CD14-positive monocyte (primary cell): Measurements from ENCODE around the gene DBN1. TPM values are rescaled to one million over a fixed set of nuclear protein-coding genes. Genes with fewer than 3 reads are reported as not detected.

Experiments
- DNase-seq, 3 donors: peaks; one replicate each; pipeline ENCODE4 v3.0.0-alpha.2; 2011 to 2022
- H2AFZ ChIP-seq: 2 replicates; pipeline ENCODE4 v1.6.0; 2012; ENCODE audit warnings: mild to moderate bottlenecking, low read depth, low read length, inconsistent platforms; ENCODE audit not compliant: insufficient read depth, poor library complexity, severe bottlenecking
- H3K27ac ChIP-seq, 2 donors: 1 replicate in 1 of 2; 2 replicates in 1 of 2; pipeline ENCODE4 v1.5.1; 2012 to 2013; ENCODE audit warnings: low read length in 2 of 2, control low read depth in 1 of 2, inconsistent platforms in 1 of 2, low read depth in 1 of 2, mild to moderate bottlenecking in 1 of 2
- H3K27me3 ChIP-seq, 2 donors: one replicate each; pipeline versions ENCODE4 v1.6.0 to v1.6.1; 2011 to 2013; ENCODE audit warnings: low read length in 2 of 2; ENCODE audit not compliant: control insufficient read depth in 2 of 2, insufficient read depth in 2 of 2
- H3K36me3 ChIP-seq, 2 donors: replicated peaks in 1 of 2; 1 replicate in 1 of 2; 2 replicates in 1 of 2; pipeline versions ENCODE4 v1.5.1 to v1.6.1; 2012 to 2013; ENCODE audit warnings: low read length in 2 of 2, control low read depth in 1 of 2, inconsistent platforms in 1 of 2, mild to moderate bottlenecking in 1 of 2; ENCODE audit not compliant: insufficient read depth in 2 of 2, control insufficient read depth in 1 of 2
- H3K4me1 ChIP-seq, 2 donors: 1 replicate in 1 of 2; 2 replicates in 1 of 2; pipeline versions ENCODE4 v1.5.1 to v1.6.1; 2012 to 2013; ENCODE audit warnings: low read length in 2 of 2, control low read depth in 1 of 2, inconsistent platforms in 1 of 2, mild to moderate bottlenecking in 1 of 2, moderate library complexity in 1 of 2; ENCODE audit not compliant: insufficient read depth in 2 of 2, control insufficient read depth in 1 of 2
- H3K4me2 ChIP-seq: replicated peaks from 2 replicates; pipeline ENCODE3; 2012; ENCODE audit warnings: low read length, moderate library complexity, mild to moderate bottlenecking; ENCODE audit not compliant: poor library complexity, severe bottlenecking; ENCODE audit errors: extremely low read depth
- H3K4me3 ChIP-seq, 3 experiments: fragments of 200-600 bp in 1 of 3; sonication (generic) in 1 of 3; replicated peaks in 1 of 3; 1 replicate in 2 of 3; 2 replicates in 1 of 3; pipeline ENCODE4 v1.5.1; 2011 to 2013; ENCODE audit warnings: low read length in 3 of 3, mild to moderate bottlenecking in 3 of 3, control low read depth in 2 of 3, low read depth in 2 of 3, inconsistent platforms in 1 of 3, moderate library complexity in 1 of 3
- H3K79me2 ChIP-seq: 2 replicates; pipeline ENCODE4 v1.6.0; 2012; ENCODE audit warnings: mild to moderate bottlenecking, control low read depth, inconsistent platforms, low read length, moderate library complexity; ENCODE audit not compliant: insufficient read depth
- H3K9ac ChIP-seq: 2 replicates; pipeline ENCODE4 v1.6.0; 2017; ENCODE audit warnings: low read length, mild to moderate bottlenecking; ENCODE audit not compliant: insufficient read depth, poor library complexity, severe bottlenecking
- H3K9me3 ChIP-seq, 2 donors: replicated peaks in 1 of 2; 1 replicate in 1 of 2; 2 replicates in 1 of 2; pipeline versions ENCODE4 v1.5.1 to v1.6.1; 2012 to 2013; ENCODE audit warnings: low read length in 2 of 2, control low read depth in 1 of 2; ENCODE audit not compliant: control insufficient read depth in 1 of 2, insufficient read depth in 1 of 2
- H4K20me1 ChIP-seq: 2 replicates; pipeline ENCODE4 v1.6.0; 2012; ENCODE audit warnings: mild to moderate bottlenecking, low read length, control low read depth, moderate library complexity; ENCODE audit not compliant: insufficient read depth
- H3K27ac Mint-ChIP-seq, 7 donors: one replicate each; pipeline ENCODE4 v1.8.0; 2020; ENCODE audit warnings: mild to moderate bottlenecking in 7 of 7, mixed read lengths in 7 of 7, moderate library complexity in 6 of 7, inconsistent platforms in 2 of 7
- H3K27me3 Mint-ChIP-seq, 3 donors: one replicate each; pipeline ENCODE4 v1.8.0; 2021 to 2022; ENCODE audit warnings: low read depth in 3 of 3, mild to moderate bottlenecking in 3 of 3, mixed read lengths in 3 of 3, moderate library complexity in 3 of 3, inconsistent platforms in 1 of 3
- H3K36me3 Mint-ChIP-seq, 2 donors: one replicate each; pipeline ENCODE4 v1.8.0; 2020; ENCODE audit warnings: mixed read lengths in 2 of 2, inconsistent platforms in 1 of 2, mild to moderate bottlenecking in 1 of 2
- H3K4me1 Mint-ChIP-seq: one replicate; pipeline ENCODE4 v1.8.0; 2020; ENCODE audit warnings: mild to moderate bottlenecking, mixed read lengths
- H3K4me3 Mint-ChIP-seq, 2 donors: one replicate each; pipeline ENCODE4 v1.8.0; 2020; ENCODE audit warnings: mild to moderate bottlenecking in 2 of 2, mixed read lengths in 2 of 2, moderate library complexity in 1 of 2
- H3K9me3 Mint-ChIP-seq, 7 donors: one replicate each; pipeline ENCODE4 v1.8.0; 2020 to 2022; ENCODE audit warnings: mixed read lengths in 7 of 7, mild to moderate bottlenecking in 6 of 7, moderate library complexity in 6 of 7, inconsistent platforms in 2 of 7
- CTCF ChIP-seq: fragments of 200-600 bp; IDR thresholded peaks from one replicate; pipeline ENCODE4 v1.8.0; 2022; ENCODE audit warnings: antibody characterized with exemption, mild to moderate bottlenecking
- WGBS: methylation state at CpG from one replicate; pipeline ENCODE4 v1.1.5; 2013; ENCODE audit warnings: missing lambda C conversion rate; ENCODE audit not compliant: insufficient coverage; 5-methylcytosine and 5-hydroxymethylcytosine counted together
- intact Hi-C, 2 donors: fragments of 100-400 bp; cut with micrococcal nuclease; formaldehyde crosslinking; loops; one replicate each; pipeline versions ENCODE4 v1.15.0 to v1.15.1; 2023
- polyA plus RNA-seq, 3 donors: library from polyadenylated mRNA; depleted of rRNA in 1 of 3; unstranded in 2 of 3; stranded (reverse) in 1 of 3; fragments of 300-500 nt in 2 of 3; fragments of >200 nt in 1 of 3; fragmentation: Illumina TruSeq in 2 of 3; gene quantifications; 1 replicate in 2 of 3; 2 replicates in 1 of 3; pipeline ENCODE4 v1.2.3, GENCODE V29; 2012 to 2021

The DBN1 gene
- polyA plus RNA-seq, 3 donors: 0.71 to 1.6 (median 0.73) TPM

GRCh38 chr5:177493795-177494345 is 20.4 kb upstream of the DBN1 start:
- WGBS: 83% methylated on average over 1 of the region's 5 CpGs
- Mint-ChIP-seq H3K27me3 (peaks cover 6 to 16% (median 10%) of the 10 kb centered on the region in 3 donors), H3K9me3 (peaks cover 0 to 2% (median 0%) of the 10 kb centered on the region in 7 donors), H3K4me1 (peaks cover 64% of the 10 kb centered on the region), H3K36me3 (peaks cover 34 to 47% of the 10 kb centered on the region in 2 donors), H3K27ac (peak overlapping the region; percentile 97 to 99 (median 98)), H3K4me3 (peak overlapping the region; percentile 57 to 72)
- DNase-seq: peak in 2 of 3 donors; percentile 84 to 87
- Histone ChIP-seq H3K27me3 (peaks cover 0 to 7% of the 10 kb centered on the region in 2 donors), H4K20me1 (peaks cover 25% of the 10 kb centered on the region), H3K4me3 (peak overlapping the region in 1 of 3 experiments; percentile 84), H3K9ac (peak overlapping the region; percentile 81), H3K4me2 (peak overlapping the region; percentile 94), H2AFZ (no peak overlapping the region), H3K9me3 (no peaks in the 10 kb centered on the region), H3K36me3 (peaks cover 22 to 37% of the 10 kb centered on the region in 2 donors), H3K27ac (peak overlapping the region; percentile 96 to 98), H3K4me1 (peaks cover 66 to 75% of the 10 kb centered on the region in 2 donors), H3K79me2 (peaks cover 34% of the 10 kb centered on the region)
- intact Hi-C loops: loop anchor here in 1 of 2 donors (2.0 to 10.0 kb wide), 4 partner anchors 15 to 67 kb away; partner anchors contain the start of genes DOK3 and GRK6
- no peak for TF ChIP-seq CTCF

- H3K27ac ChIP-seq: peak overlapping the region; percentile 96 to 98
- H3K9me3 ChIP-seq: no peaks in the 10 kb centered on the region
- H3K9ac ChIP-seq: peak overlapping the region; percentile 81
- H3K4me1 Mint-ChIP-seq: peaks cover 53% of the 10 kb centered on the region
- peaks cover 0 to 2% (median 0%) of the 10 kb centered on the region in 7 donors for H3K9me3 Mint-ChIP-seq
- no peak for TF ChIP-seq CTCF
- no peaks in the 10 kb centered on the region for H3K27me3 ChIP-seq
- H3K4me3 Mint-ChIP-seq: peak overlapping the region in 1 of 2 donors; percentile 41
- peak overlapping the region; percentile 97 to 99 (median 98) for H3K27ac Mint-ChIP-seq
- peaks cover 44 to 57% of the 10 kb centered on the region in 2 donors for H3K36me3 Mint-ChIP-seq
- H3K36me3 ChIP-seq: peaks cover 32 to 47% of the 10 kb centered on the region in 2 donors
- H3K4me1 ChIP-seq: peaks cover 57 to 64% of the 10 kb centered on the region in 2 donors
- H3K27me3 Mint-ChIP-seq: peaks cover 0 to 7% (median 4%) of the 10 kb centered on the region in 3 donors
- H2AFZ ChIP-seq: no peak overlapping the region
- peaks cover 34% of the 10 kb centered on the region for H3K79me2 ChIP-seq
- DNase-seq: no peak
- WGBS: 94% methylated on average over 7 of the region's 7 CpGs
- no peak overlapping the region for H3K4me2 ChIP-seq
- intact Hi-C loops: loop anchor here in 1 of 2 donors (10.0 kb wide), 1 partner anchor 52 kb away; no protein-coding TSS in a partner anchor
- no peak overlapping the region for H3K4me3 ChIP-seq
- H4K20me1 ChIP-seq: peaks cover 29% of the 10 kb centered on the region
These were observed 19.4 kb upstream of the DBN1 start for GRCh38 chr5:177492841-177493240.
